Cardiac muscle cell (in vitro differentiated cells and primary cell): ENCODE results near the gene PCK2. TPM values are rescaled to one million over a fixed set of nuclear protein-coding genes. Genes with fewer than 3 reads are reported as not detected.

ENCODE experiments used
- DNase-seq, 2 donors: peaks; one replicate each; pipeline versions ENCODE4 v3.0.0 to v3.0.0-alpha.2; 2010 to 2017; ENCODE audit warnings: low read depth in 1 of 2, low spot score in 1 of 2
- H3K27ac ChIP-seq: fragments of 200-600 bp; sonication (generic); 2 replicates; pipeline ENCODE4 v1.5.1; 2016
- H3K27me3 ChIP-seq: fragments of 200-600 bp; sonication (generic); 2 replicates; pipeline ENCODE4 v1.6.0; 2016; ENCODE audit warnings: control low read depth
- H3K36me3 ChIP-seq: fragments of 200-600 bp; sonication (generic); 2 replicates; pipeline ENCODE4 v1.5.1; 2016; ENCODE audit warnings: control low read depth
- H3K4me1 ChIP-seq: fragments of 200-600 bp; sonication (generic); 2 replicates; pipeline ENCODE4 v1.8.1; 2017; ENCODE audit warnings: low read depth, mild to moderate bottlenecking, mixed run types
- H3K4me3 ChIP-seq: fragments of 200-600 bp; sonication (generic); 2 replicates; pipeline ENCODE4 v1.5.1; 2016; ENCODE audit warnings: mild to moderate bottlenecking
- H3K9me3 ChIP-seq: fragments of 200-600 bp; sonication (generic); 2 replicates; pipeline ENCODE4 v1.5.1; 2017; ENCODE audit warnings: low read depth, mild to moderate bottlenecking, control low read depth
- CTCF ChIP-seq: IDR thresholded peaks from 2 replicates; pipeline ENCODE4 v1.5.1; 2012; ENCODE audit warnings: low read depth, mild to moderate bottlenecking, low read length
- polyA plus RNA-seq: library from polyadenylated mRNA; unstranded; fragments of >200 nt; fragmentation: Nextera tagmentation; extraction: Ambion mirVana; gene quantifications from 2 replicates; pipeline ENCODE4 v1.2.1, GENCODE V29; 2016
- total RNA-seq: library from RNA; depleted of rRNA; stranded (reverse); fragments of >200 nt; gene quantifications from 2 replicates; pipeline ENCODE4 v1.2.3, GENCODE V29; 2016

The PCK2 gene
- total and polyA plus RNA-seq, 2 experiments from 2014 or later: 12.2 to 18.9 TPM

GRCh38 chr14:24130717-24131548, 36.8 kb downstream of the PCK2 start:
- DNase-seq: peak in 1 of 2 donors; percentile 86
- Histone ChIP-seq H3K4me1 (peaks cover 40% of the 10 kb centered on the region), H3K27ac (peak overlapping the region; percentile 96), H3K27me3 (no peaks in the 10 kb centered on the region), H3K36me3 (no peaks in the 10 kb centered on the region), H3K4me3 (peak overlapping the region; percentile 8), H3K9me3 (no peaks in the 10 kb centered on the region)
- no peak for TF ChIP-seq CTCF

GRCh38 chr14:24131549-24131966, 37.4 kb downstream of the PCK2 start:
- H3K36me3 ChIP-seq: no peaks in the 10 kb centered on the region
- TF ChIP-seq CTCF: no peak
- peak overlapping the region; percentile 96 for H3K27ac ChIP-seq
- no peaks in the 10 kb centered on the region for H3K9me3 ChIP-seq
- H3K4me1 ChIP-seq: peaks cover 40% of the 10 kb centered on the region
- H3K4me3 ChIP-seq: peak overlapping the region; percentile 8
- peak in 1 of 2 donors; percentile 51 for DNase-seq
- no peaks in the 10 kb centered on the region for H3K27me3 ChIP-seq

- H3K4me1 ChIP-seq: peaks cover 40% of the 10 kb centered on the region
- no peaks in the 10 kb centered on the region for H3K9me3 ChIP-seq
- no peaks in the 10 kb centered on the region for H3K36me3 ChIP-seq
- no peak for TF ChIP-seq CTCF
- DNase-seq: no peak
- peak overlapping the region; percentile 8 for H3K4me3 ChIP-seq
- peak overlapping the region; percentile 96 for H3K27ac ChIP-seq
- H3K27me3 ChIP-seq: no peaks in the 10 kb centered on the region
These were observed 38.1 kb downstream of the PCK2 start for GRCh38 chr14:24132061-24132685.

GRCh38 chr14:24132976-24133375, 38.9 kb downstream of the PCK2 start:
- peak overlapping the region; percentile 96 for H3K27ac ChIP-seq
- peaks cover 40% of the 10 kb centered on the region for H3K4me1 ChIP-seq
- H3K9me3 ChIP-seq: no peaks in the 10 kb centered on the region
- H3K4me3 ChIP-seq: no peak overlapping the region
- H3K36me3 ChIP-seq: peaks cover 3% of the 10 kb centered on the region
- H3K27me3 ChIP-seq: no peaks in the 10 kb centered on the region
- no peak for DNase-seq
- no peak for TF ChIP-seq CTCF

- Histone ChIP-seq H3K4me1 (peaks cover 40% of the 10 kb centered on the region), H3K4me3 (no peak overlapping the region), H3K27me3 (no peaks in the 10 kb centered on the region), H3K9me3 (no peaks in the 10 kb centered on the region), H3K36me3 (peaks cover 11% of the 10 kb centered on the region), H3K27ac (no peak overlapping the region)
- no peak for DNase-seq
- no peak for TF ChIP-seq CTCF
These were observed 39.6 kb downstream of the PCK2 start for GRCh38 chr14:24133735-24134134.
